ENCODE measurements around the gene KDR. TPM values are rescaled to one million over a fixed set of nuclear protein-coding genes. Genes with fewer than 3 reads are reported as not detected.

The KDR gene
- total RNA-seq, 1 donor from 2014 or later, result 1.4 TPM

DNA sequence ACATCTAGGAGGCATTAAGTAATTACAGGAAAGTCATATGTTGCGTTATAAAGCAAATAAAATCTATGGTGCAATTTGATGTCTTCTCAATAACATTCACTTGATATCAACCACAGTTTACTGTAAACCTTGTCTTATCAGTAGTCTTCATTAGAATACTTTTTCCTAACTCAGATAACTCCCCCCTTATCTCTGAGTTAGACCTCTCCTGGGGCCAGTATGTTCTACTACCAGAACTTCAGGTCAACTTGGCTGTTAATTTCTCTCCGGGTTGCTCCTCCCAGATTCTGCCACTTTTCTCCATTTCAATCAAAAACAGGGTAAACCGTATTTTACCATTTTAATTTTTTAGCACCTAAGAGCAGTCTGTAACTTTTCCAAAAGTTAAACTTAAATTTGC, 50.0 kb downstream of the KDR start:
- H3K4me3 ChIP-seq (ENCODE audit: low read depth, low read length), result no peak overlapping the region
- TF ChIP-seq, protein P1, sequence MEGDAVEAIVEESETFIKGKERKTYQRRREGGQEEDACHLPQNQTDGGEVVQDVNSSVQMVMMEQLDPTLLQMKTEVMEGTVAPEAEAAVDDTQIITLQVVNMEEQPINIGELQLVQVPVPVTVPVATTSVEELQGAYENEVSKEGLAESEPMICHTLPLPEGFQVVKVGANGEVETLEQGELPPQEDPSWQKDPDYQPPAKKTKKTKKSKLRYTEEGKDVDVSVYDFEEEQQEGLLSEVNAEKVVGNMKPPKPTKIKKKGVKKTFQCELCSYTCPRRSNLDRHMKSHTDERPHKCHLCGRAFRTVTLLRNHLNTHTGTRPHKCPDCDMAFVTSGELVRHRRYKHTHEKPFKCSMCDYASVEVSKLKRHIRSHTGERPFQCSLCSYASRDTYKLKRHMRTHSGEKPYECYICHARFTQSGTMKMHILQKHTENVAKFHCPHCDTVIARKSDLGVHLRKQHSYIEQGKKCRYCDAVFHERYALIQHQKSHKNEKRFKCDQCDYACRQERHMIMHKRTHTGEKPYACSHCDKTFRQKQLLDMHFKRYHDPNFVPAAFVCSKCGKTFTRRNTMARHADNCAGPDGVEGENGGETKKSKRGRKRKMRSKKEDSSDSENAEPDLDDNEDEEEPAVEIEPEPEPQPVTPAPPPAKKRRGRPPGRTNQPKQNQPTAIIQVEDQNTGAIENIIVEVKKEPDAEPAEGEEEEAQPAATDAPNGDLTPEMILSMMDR (conservative IDR thresholded peaks at IDR 0.05; ENCODE audit: low read depth, low read length), result no peak
- no peak for DNase-seq (ENCODE audit: low read depth)

DNA sequence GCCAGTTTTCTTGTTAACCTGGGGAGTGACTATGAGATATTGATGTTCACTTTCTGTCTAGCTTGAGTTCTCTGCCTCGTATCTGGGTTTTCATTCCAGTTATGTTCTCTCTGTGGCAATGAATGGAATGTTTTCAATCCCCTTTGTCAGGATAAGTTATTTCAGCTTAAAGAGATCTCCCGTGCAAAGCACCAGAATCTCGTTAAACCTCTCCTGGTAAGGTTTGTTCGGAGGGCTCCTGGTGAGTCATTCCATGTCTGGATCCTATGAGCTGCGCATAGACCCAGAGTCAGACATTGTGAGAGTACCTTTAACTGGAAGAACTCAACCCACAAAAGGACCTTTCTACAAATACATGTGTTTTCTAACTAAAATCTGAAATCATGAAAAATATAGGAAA, 51.0 kb downstream of the KDR start:
- no peak for DNase-seq (ENCODE audit: low read depth)
- TF ChIP-seq, protein P1 (conservative IDR thresholded peaks at IDR 0.05; ENCODE audit: low read depth, low read length), result no peak
- H3K4me3 ChIP-seq (ENCODE audit: low read depth, low read length), result no peak overlapping the region

DNA sequence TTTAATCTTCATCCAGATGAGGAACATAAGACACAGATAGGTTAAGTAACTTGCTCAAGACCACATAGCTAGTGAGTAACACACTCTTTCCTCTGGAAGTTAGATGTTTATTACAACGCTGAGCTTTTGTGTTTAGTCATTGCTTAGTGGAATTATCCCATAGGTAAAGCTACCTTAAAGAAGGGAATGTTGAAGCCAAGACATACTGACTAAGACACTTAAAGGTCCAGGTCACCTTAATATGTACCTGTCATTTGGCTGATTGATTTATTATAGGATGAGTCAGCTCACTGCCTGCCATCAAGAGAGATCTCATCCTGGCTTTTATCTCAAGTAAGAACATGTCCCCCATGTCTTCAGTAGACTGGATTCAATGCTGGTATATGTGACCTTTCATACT, 53.4 kb downstream of the KDR start:
- no peak overlapping the region for H3K4me3 ChIP-seq (ENCODE audit: low read depth, low read length)
- no peak for DNase-seq (ENCODE audit: low read depth)
- TF ChIP-seq, protein P1 (conservative IDR thresholded peaks at IDR 0.05; ENCODE audit: low read depth, low read length), result no peak

DNA sequence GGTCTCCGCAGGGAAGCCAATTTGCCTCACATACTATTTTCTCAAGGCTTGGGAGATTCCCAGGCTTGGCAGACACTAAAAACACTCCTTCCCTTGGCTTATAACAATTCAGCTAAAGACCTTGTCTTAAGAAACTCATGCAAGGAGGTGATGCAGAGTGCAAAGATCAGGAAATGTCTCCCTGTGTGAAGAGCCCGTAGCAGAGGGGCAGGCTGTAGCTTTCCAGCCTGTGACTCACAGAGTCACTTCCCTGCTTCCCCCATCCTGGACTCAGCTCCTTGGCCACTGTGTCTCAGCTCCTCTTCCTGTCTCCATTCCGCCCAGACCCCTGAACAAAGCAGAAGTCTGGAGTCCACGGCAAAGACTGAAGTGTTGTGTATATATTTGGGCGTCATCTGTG, 56.1 kb downstream of the KDR start:
- no peak overlapping the region for H3K4me3 ChIP-seq (ENCODE audit: low read depth, low read length)
- no peak for DNase-seq (ENCODE audit: low read depth)
- TF ChIP-seq, protein P1 (conservative IDR thresholded peaks at IDR 0.05; ENCODE audit: low read depth, low read length), result no peak

DNA sequence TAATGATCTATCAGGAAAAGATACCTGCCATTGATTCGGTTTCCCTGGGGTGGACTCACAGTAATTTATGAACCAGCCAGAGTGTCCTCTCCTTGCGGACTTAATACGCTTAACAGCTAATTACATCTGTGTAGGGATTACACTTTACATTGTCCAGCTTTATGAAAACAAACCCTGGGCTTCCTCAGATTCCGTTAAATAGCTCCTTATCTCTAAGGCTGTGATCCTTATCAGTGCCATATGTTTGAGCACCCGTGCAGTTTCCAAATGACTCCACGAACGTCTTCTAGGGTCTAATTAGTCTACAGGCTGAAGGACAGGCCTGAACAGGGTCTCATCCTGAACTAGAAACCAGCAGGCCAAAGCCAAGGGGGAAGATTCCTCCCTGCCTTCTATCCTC, 56.9 kb downstream of the KDR start:
- DNase-seq (ENCODE audit: low read depth), result no peak

DNA sequence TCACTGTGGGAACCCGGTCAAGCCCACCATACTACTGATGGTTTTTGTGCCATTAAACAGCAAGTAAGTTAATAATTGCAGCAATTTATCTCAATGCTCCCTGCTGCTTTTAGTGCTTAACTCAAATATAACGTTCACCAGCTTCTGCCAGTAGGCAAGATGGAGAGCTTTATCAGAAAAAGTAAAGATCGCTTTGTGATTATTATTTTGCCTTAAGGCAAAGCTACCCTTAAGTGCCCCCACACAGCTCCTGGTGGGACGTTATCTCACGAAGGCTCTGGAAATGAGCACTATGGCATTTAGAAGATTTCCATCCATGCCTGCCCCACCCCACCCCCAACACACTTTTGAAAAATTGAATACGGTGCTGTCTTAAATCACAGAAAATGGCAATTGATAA, 59.4 kb downstream of the KDR start:
- H3K4me3 ChIP-seq (ENCODE audit: low read depth, low read length), result no peak overlapping the region
- TF ChIP-seq, protein P1 (conservative IDR thresholded peaks at IDR 0.05; ENCODE audit: low read depth, low read length), result no peak
- DNase-seq (ENCODE audit: low read depth), result no peak

More for the DNA sequence above, 56.9 kb downstream of the KDR start:
- no peak overlapping the region for H3K4me3 ChIP-seq (ENCODE audit: low read depth, low read length)
- TF ChIP-seq, protein P1 (conservative IDR thresholded peaks at IDR 0.05; ENCODE audit: low read depth, low read length), result no peak

DNA sequence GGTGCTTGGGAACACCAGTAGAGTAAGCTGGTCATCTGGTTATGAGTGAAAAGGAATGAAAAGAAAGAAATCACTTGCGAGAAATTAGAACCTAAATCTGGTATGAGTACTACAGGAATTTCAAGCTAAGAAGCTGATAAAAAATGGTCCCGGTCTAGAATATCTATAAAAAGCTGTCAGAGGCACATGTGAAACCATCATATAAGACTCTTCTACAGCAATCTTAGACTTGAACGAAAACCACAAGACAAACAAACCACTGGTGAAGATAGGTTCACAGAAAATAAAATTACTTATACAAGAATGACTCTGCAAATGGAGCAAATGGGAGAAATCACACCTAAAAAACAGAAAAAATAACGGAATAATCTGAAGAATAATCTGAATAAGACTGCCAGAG, 69.9 kb downstream of the KDR start:
- no peak for DNase-seq (ENCODE audit: low read depth)
- H3K4me3 ChIP-seq (ENCODE audit: low read depth, low read length), result no peak overlapping the region
- TF ChIP-seq, protein P1 (conservative IDR thresholded peaks at IDR 0.05; ENCODE audit: low read depth, low read length), result no peak
